HT1080 (cell line): ENCODE data around the gene IL1F10. TPM values are rescaled to one million over a fixed set of nuclear protein-coding genes. Genes with fewer than 3 reads are reported as not detected.
"Not testable (repeated sequence)": the region's sequence is repeated elsewhere in the genome, so short reads cannot be mapped to it uniquely, and the experiment has no call there.

ENCODE experiments used
- DNase-seq: peaks from one replicate; pipeline ENCODE4 v3.0.0-alpha.2; 2015; ENCODE audit warnings: low read depth
- total RNA-seq: library from RNA; depleted of rRNA; stranded (reverse); fragments of >200 nt; shearing (Covaris generic); gene quantifications from 2 replicates; pipeline ENCODE4 v1.2.3, GENCODE V29; 2014

IL1F10 gene
- total RNA-seq, 1 experiment from 2014 or later = not detected

DNA sequence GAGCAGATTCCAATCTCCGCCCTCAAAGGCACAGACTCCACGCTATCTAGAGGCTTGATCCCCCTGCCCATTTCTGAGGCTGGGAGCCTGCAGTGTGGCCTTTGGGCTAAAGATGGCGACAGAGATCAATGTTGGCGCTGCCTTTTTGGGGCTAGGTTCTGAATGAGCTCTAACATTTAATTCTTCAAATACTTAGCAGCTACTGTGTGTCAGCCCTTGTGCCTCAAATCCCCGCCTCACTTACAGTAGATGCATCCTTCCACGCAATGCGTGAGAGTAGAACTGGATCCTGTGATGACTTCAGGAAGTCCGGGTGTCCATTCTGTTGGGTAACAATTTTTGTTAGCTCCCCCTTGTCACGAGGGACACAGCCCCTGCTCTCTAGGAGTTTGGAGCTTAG, 12.4 kb downstream of the IL1F10 start:
- DNase-seq = no peak

DNA sequence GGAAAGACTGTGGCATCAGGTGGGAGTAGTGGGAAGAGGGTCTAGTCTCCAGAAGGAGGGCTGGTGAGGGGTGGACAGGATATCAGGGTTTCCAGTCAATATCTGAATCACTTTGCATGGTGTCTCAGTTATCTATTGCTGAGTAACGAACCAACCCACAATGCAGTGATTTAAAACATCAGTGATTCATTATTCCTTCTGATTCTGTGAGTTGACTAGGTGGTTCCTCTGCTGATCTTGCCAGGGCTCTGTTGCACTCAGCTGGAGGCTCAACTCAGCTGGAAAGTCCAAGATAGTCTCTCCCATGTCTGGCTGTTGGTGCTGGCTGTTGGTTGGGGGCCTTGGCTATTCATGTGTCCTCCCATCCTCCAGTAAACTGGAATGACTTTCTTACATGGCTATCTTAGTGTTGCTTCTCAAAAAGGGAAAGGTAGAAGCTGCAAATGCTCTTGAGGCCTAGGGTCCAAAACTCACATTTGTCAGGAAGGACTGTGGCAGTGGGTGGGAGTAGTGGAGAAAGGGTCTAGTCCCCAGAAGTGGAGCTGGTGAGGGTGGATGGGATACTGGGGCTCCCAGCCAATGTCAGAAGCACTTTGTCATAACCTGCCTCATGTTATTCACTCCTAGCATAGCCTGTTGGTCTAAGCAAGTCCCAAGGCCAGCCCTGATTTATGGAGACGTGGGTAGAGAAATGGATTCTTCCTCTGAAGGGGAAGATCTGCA, 13.9 kb downstream of the IL1F10 start:
- no peak for DNase-seq

GRCh38 chr2:113083296-113083695, 15.5 kb downstream of the IL1F10 start:
- DNase-seq = no peak

DNA sequence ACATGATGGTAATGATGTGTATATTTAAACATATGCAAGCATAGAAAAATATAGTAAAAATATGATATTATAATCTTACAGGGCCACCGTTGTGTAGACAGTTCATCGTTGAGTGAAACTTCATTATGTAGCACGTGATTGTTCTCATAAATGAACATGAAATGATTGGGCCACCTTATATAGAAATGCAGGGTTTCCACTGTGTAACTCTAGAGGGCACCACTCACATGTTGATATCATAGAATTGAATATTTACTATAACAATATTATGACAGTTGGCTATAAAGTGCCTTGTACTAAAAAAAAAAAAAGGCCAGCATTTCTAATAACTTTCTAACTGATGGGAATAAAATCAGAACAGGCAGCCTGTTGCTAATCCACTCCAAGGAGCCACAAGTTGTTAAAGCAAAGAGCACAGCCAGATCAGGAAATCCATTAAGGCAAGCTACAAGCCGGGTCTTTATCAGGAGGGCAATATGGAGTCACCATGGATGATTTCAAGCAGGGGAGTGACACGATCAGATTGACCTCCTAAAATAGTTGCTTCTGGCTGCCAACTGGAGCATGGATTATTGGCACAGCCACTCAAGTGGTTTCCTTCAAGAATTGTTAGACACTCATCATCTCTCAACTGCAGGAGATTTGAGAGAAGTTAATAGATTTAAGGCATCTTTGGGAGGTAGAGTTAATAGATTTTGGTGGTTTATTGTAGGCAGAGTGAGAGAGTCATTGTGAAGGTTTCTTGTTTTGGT, 16.7 kb downstream of the IL1F10 start:
- no peak for DNase-seq

GRCh38 chr2:113085542-113085941, 17.8 kb downstream of the IL1F10 start:
- no peak for DNase-seq

DNA sequence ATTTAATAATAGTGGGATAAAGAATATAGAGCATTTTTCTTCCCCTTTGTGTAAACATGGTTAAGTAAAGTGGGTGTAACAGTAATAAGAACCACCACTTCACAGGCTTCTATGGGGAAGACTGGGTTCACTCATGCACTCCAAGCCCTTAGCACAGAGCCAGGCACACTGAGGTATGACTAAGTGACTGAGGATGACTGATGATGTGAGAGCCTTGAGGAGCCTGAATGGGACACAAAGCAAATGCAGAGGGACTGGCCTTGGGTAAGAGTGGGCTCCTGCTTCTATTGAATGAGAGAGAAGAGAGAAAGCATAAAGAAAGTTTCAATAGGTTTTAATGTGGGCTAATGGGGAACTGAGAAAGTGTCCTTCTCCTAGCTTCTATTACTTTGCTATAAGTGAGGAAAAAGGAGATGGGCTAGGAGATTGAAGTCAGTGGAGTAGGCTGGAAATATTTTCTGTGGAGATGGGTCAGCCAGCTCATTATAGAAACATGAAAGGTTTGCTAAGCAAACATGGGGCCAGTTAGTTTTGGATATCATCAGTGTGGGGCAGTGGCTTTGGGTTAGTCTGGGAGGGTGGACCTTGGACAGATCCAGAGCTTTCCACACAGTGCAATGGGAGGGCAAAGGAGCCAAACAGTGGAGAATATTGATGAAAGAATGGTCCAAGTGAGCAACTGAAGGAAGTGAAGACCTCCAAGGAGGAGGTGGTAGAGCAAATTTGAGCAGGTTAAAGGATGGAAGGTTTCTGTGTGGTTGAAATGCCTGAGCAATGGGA, 20.6 kb downstream of the IL1F10 start:
- no peak for DNase-seq

DNA sequence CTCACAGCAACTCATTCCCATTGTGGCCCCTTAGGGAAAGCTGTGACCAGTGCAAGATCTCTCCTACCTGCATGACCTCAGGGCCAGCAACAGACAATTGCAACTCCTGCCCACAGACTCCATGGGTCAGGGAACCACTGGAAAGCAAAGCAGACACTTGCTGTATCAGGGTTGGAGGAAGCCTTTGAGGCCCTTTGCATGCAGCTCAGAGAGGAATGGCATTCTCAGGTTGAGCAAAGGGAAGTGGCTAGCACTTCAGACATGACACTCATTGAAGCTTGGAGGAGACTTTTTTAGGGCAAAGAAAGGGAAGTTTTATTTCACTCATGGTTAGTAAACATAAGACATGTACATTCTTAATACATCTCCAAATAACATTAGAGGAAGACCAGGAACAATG, 22.1 kb downstream of the IL1F10 start:
- DNase-seq = no peak

- no peak for DNase-seq
Measured at GRCh38 chr2:113091231-113091896, 23.6 kb downstream of the IL1F10 start.

GRCh38 chr2:113092864-113093612, 25.3 kb downstream of the IL1F10 start:
- no peak for DNase-seq

GRCh38 chr2:113093613-113093977, 25.8 kb downstream of the IL1F10 start:
- DNase-seq = no peak

DNA sequence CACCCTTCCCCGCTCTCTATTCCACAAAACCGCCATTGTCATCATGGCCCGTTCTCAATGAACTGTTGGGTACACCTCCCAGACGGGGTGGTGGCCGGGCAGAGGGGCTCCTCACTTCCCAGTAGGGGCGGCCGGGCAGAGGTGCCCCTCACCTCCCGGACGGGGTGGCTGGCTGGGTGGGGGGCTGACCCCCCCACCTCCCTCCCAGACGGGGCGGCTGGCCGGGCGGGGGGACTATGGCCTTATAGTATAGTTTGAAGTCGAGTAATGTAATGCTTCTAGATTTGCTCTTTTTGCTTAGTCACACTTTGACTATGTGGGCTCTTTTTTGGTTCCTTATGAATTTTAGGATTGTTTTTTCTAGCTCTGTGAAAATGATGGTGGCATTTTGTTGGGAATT, 28.5 kb downstream of the IL1F10 start:
- DNase-seq = not testable (repeated sequence)

DNA sequence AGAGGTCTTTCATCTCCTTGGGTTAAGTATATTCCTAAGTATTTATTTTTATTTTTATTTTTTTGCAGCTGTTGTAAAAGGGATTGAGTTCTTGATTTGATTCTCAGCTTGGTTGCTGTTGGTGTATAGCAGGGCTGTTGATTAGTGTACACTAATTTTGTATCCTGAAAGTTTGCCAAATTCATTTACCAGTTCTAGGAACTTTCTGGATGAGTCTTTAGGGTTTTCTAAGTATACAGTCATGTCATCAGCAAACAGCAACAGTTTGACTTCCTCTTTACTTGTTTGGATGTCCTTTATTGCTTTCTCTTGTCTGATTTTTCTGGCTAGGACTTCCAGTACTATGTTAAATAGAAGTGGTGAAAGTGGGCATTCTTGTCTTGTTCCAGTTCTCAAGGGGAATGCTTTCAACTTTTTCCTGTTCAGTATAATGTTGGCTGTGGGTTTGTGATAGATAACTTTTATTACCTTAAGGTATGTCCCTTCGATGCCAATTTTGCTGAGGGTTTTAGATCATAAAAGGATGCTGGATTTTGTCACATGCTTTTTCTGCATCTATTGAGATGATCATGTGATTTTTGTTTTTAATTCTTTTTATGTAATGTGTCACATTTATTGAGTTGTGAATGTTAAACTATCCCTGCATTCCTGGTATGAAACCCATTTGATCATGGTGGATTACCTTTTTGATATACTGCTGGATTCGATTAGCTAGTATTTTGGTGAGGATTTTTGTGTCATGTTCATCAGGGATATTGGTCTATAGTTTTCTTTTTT, 29.3 kb downstream of the IL1F10 start:
- DNase-seq = not testable (repeated sequence)

DNA sequence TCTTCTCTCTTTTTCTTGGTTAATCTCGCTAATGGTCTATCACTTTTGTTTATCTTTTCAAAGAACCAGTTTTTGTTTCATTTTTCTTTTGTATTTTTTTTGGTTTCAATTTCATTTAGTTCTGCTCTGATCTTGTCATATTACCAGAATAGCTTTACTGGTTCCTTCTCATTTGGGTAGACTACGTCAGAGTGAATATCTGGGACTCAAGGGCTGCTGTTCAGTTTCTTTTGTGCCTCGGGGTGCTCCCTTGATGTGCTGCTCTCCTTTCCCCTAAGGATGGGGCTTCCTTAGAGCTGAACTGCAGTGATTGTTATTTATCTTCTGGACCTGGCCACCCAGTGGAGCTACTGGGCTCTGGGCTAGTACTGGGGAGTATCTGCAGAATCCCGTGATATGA, 30.3 kb downstream of the IL1F10 start:
- no peak for DNase-seq

DNA sequence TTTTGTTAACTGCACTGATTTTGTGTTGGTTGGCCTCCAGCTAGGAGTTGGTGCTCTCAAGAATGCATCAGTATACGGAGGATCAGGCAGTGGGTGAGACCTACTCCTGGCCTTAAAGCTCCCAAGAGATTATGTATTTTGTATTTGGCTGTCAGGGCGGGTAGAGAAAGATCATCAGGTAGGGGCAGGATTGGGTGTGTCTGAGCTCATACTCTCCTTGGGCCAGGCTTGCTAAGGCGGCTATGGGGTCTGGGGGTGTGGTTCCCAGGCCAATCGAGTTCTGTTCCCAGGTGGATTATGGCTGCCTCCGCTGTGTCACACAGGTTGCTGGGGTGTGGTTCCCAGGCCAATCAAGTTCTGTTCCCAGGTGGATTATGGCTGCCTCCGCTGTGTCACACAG, 30.8 kb downstream of the IL1F10 start:
- no peak for DNase-seq

DNA sequence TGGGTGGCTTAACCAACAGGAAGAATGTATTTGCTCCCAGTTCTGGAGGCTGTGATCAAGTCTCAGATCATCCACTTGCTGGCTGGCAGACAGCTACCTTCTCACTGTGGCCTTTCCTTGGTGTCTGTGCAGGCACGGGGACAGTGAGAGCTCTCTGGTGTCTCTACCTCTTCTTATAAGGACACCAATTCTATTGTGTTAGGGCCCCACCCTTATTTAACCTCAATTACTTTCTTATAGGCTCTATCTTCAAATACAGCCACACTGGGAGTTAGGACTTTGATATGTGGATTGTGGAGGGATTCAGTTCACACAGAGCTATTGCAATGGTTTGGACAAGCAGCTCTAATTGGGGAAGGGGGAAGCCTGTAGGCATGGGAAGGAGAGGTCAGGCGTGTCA, 34.4 kb downstream of the IL1F10 start:
- DNase-seq = no peak

DNA sequence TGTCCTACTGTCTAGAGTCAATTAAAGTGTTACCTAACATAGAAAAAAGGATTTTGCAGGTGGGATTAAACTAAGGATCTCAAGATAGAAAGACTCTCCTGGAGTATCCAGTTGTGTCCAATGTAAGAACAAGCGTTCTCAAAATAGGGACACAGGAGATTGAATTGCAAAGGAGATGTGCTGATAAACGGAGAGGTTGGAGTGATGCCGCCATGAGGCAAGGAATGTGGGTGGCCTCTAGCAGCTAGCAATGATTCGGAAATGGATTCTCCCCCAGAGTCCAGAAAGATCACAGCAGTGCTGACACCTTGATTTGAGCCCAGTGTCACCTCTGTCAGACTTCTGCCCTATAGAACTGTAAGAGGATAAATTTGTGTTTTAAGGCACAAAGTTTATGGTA, 35.5 kb downstream of the IL1F10 start:
- no peak for DNase-seq

DNA sequence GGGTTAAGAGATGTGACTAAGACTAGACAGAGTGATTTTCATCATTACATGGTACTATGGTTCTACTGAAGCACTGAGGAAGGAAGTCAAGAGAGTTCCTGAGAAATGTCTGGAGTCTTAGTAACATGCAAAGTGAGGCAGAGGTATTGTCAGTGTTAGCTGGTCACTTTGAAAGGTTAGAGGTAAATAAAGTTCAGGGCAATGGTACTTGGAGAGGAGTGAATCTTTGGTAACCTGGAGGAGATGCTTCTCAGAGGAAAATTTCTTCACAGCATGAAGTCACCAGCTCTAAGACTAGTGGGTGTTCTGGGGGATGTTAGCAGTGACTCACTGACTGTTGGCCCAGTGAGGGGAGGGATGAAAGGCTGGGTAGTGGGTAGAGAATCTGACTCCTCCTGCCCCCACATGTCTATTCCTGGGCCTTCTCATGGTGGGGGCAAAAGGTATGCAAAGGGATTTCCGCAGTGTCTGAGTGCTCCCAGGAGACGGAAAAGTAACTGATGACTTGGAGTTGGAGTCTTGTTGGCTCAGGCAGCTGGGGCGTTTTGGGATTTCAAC, 36.4 kb downstream of the IL1F10 start:
- no peak for DNase-seq

DNA sequence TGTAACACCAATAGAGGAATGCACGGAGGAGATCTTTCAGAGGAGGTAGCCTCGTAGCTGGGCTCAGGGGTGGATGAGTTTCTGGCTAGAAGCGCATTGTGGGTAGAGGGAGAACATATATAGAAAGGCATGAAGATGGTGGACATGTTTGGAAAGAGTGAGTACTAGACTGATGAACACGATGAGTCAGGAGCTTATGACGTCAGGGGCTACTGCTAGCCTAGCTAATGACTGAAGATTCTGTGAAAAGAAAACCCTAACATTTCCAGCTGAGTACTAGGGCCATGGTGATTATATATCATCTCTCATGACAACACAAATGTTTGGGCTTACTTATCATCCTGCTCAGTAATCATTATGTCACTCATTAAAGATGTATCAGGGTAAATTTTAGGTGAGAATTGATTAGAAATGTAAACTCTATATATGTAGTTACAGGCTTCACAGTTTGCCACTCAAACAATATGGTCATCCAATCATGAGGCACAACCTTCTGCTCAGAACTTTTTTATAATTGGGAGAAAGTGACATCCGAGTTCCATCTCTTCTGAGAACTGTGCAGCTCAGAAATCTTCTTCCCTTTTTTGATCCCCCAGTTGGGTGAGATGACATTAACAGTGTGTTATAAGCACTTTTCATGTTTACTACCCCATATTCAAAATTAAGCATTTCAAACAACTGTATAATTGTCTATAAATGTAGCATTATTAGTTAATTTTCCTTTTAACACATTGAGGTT, 37.4 kb downstream of the IL1F10 start:
- DNase-seq = peak; percentile 63

GRCh38 chr2:113111121-113111520, 43.4 kb downstream of the IL1F10 start:
- no peak for DNase-seq
